ENCODE data around the gene EVL. TPM values are rescaled to one million over a fixed set of nuclear protein-coding genes. Genes with fewer than 3 reads are reported as not detected.

The EVL gene
- total and polyA plus RNA-seq, 2 experiments from 2014 or later, result 65.3 to 116 TPM

DNA sequence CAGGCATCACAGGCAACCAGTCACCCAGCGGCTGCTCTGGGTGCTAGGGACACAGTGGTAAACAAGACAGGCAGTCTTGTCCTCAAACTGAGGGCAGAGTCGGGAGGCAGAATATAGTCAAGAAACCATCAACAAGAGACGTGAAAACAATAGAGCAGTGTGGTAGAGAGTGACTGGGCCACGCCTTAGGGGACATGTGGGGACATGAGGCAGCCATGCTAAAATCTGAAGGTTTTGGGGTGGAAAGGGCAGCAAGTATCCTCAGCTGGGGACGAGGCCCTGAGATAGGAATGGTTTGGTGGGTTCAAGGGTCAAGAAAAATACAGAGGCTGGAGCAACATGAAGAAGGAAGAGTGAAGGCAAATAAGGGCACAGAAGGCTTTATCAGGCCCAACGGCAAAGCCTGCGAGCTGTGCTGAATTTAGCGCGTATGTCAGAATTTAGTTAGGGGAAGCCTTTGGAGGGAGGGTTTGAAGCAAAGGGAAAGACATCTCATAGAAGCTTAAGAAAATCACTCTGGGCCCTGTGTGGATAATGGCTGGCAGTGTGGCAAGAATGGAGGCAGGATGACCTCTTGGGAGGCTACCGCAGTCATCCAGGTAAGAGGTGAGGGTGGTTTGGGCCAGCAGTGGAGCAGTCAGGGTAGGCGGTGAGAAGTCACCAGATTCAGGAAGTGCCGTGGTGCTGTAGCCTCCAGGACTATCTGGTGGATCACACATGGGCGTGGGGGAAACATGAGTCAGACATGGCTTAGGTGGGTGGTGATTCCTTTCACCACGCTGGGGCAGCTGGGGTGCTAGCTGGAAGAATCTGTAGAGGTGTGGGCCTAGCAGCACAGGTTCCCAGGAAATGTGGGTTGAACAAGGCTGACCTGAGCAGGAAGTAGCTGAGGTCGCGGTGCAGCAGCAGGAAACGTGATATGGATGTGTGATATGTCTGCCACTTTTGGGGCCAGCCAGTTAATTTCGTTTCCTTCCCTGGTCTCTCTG, 3.0 kb downstream of the EVL start:
- TF ChIP-seq, protein P1, sequence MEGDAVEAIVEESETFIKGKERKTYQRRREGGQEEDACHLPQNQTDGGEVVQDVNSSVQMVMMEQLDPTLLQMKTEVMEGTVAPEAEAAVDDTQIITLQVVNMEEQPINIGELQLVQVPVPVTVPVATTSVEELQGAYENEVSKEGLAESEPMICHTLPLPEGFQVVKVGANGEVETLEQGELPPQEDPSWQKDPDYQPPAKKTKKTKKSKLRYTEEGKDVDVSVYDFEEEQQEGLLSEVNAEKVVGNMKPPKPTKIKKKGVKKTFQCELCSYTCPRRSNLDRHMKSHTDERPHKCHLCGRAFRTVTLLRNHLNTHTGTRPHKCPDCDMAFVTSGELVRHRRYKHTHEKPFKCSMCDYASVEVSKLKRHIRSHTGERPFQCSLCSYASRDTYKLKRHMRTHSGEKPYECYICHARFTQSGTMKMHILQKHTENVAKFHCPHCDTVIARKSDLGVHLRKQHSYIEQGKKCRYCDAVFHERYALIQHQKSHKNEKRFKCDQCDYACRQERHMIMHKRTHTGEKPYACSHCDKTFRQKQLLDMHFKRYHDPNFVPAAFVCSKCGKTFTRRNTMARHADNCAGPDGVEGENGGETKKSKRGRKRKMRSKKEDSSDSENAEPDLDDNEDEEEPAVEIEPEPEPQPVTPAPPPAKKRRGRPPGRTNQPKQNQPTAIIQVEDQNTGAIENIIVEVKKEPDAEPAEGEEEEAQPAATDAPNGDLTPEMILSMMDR (IDR thresholded peaks at IDR 0.05; ENCODE audit: low read depth, low read length), result no peak
- Histone ChIP-seq H3K4me1 (ENCODE audit: low read depth) (peaks cover 26% of the 10 kb centered on the region), H3K27me3 (no peaks in the 10 kb centered on the region), H3K4me3 (no peak overlapping the region), H3K27ac (no peak overlapping the region), H3K36me3 (no peaks in the 10 kb centered on the region), H3K9me3 (ENCODE audit: low read depth) (no peaks in the 10 kb centered on the region)
- peak in 1 of 2 donors; percentile 44 for DNase-seq (ENCODE audit: low read depth in 1 of 2, low spot score in 1 of 2)

DNA sequence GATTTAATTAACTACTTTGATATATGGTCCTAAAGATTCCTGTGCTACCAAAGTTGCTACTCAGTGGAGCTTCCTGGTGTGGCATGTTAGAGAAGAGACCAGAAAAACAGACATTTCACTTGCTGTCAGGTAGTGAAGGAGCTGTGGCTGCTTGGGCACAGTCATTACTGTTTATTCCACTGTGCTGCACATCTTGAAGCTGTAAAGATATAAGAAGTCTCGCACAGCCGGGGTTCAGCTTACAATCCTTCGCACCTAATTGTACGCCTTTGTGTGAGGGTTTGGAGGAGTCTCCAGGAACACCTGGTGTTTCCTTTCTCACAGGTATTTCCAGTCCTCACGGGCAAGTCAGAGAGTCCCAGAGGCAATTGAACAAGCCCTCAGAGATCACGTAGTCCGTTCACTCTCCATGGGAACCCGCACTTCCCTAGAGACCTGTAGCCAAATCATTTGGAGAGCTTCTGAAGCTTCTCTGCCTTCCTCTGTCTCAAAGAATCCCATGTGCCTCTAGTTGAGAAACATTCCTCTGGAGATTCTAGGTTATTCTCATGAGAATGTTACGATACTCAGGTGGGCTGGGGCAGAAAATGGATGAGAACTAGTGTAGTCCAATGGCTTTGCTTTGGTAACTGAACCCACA, 4.1 kb downstream of the EVL start:
- TF ChIP-seq, protein P1 (IDR thresholded peaks at IDR 0.05; ENCODE audit: low read depth, low read length), result no peak
- H3K4me1 ChIP-seq (ENCODE audit: low read depth), result peaks cover 26% of the 10 kb centered on the region
- H3K27ac ChIP-seq, result no peak overlapping the region
- H3K27me3 ChIP-seq, result no peaks in the 10 kb centered on the region
- no peak for DNase-seq (ENCODE audit: low read depth in 1 of 2, low spot score in 1 of 2)
- H3K36me3 ChIP-seq, result no peaks in the 10 kb centered on the region
- no peak overlapping the region for H3K4me3 ChIP-seq
- H3K9me3 ChIP-seq (ENCODE audit: low read depth), result no peaks in the 10 kb centered on the region

DNA sequence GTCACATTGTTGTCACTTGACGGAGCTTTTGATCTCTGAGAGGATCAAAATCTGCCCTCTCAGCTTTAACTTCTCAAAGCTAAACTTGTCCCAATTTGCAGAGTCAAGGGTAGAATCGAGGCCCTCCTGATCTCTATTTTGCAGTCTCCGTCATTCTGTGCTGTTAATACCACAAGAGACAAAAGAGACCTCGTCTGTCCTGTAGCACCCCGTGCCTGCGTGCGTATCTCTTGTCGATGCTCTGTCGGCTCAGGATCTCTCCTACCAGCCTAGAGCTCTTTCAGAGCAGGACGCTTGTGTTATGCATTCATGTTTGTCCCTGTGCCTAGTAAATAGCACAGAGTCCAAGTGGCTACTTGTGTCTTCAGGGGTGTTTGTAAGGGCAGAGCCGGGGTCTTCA, 5.1 kb downstream of the EVL start:
- H3K27ac ChIP-seq, result no peak overlapping the region
- peaks cover 18% of the 10 kb centered on the region for H3K4me1 ChIP-seq (ENCODE audit: low read depth)
- H3K9me3 ChIP-seq (ENCODE audit: low read depth), result no peaks in the 10 kb centered on the region
- no peak for DNase-seq (ENCODE audit: low read depth in 1 of 2, low spot score in 1 of 2)
- no peaks in the 10 kb centered on the region for H3K27me3 ChIP-seq
- H3K4me3 ChIP-seq, result no peak overlapping the region
- H3K36me3 ChIP-seq, result no peaks in the 10 kb centered on the region
- TF ChIP-seq, protein P1 (IDR thresholded peaks at IDR 0.05; ENCODE audit: low read depth, low read length), result no peak

DNA sequence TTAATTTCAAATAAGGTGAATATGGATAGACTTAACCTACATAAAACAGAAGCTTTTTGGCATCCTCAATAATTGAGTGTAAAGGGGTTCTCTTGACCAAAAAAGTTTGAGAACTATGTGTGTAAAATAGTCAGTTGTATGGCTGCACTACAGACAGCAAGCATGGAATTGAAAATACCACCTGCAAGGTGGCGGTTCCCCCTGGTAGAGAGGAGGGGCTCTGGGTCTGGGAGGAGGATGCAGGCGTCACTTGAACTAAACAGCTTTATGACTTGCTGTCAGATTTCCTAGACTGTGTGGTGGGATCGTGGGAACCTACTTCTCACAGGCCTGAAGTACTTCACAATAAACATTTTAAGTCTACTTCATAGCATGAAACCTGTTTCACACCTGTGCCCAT, 6.3 kb downstream of the EVL start:
- H3K27me3 ChIP-seq, result no peaks in the 10 kb centered on the region
- peaks cover 8% of the 10 kb centered on the region for H3K4me1 ChIP-seq (ENCODE audit: low read depth)
- H3K4me3 ChIP-seq, result no peak overlapping the region
- no peak for DNase-seq (ENCODE audit: low read depth in 1 of 2, low spot score in 1 of 2)
- H3K27ac ChIP-seq, result no peak overlapping the region
- H3K9me3 ChIP-seq (ENCODE audit: low read depth), result no peaks in the 10 kb centered on the region
- no peaks in the 10 kb centered on the region for H3K36me3 ChIP-seq
- TF ChIP-seq, protein P1 (IDR thresholded peaks at IDR 0.05; ENCODE audit: low read depth, low read length), result no peak

- H3K36me3 ChIP-seq, result no peaks in the 10 kb centered on the region
- no peak for DNase-seq (ENCODE audit: low read depth in 1 of 2, low spot score in 1 of 2)
- TF ChIP-seq, protein P1 (IDR thresholded peaks at IDR 0.05; ENCODE audit: low read depth, low read length), result no peak
- no peaks in the 10 kb centered on the region for H3K27me3 ChIP-seq
- H3K4me1 ChIP-seq (ENCODE audit: low read depth), result peaks cover 3% of the 10 kb centered on the region
- H3K4me3 ChIP-seq, result no peak overlapping the region
- H3K9me3 ChIP-seq (ENCODE audit: low read depth), result no peaks in the 10 kb centered on the region
- H3K27ac ChIP-seq, result no peak overlapping the region
These were observed 7.6 kb downstream of the EVL start for GRCh38 chr14:100072783-100073346.

All from cardiac muscle cell (in vitro differentiated cells and primary cell).